ENCODE measurements around the gene EME1.
"Not testable (repeated sequence)": the region's sequence is repeated elsewhere in the genome, so short reads cannot be mapped to it uniquely, and the experiment has no call there.

The EME1 gene, protein sequence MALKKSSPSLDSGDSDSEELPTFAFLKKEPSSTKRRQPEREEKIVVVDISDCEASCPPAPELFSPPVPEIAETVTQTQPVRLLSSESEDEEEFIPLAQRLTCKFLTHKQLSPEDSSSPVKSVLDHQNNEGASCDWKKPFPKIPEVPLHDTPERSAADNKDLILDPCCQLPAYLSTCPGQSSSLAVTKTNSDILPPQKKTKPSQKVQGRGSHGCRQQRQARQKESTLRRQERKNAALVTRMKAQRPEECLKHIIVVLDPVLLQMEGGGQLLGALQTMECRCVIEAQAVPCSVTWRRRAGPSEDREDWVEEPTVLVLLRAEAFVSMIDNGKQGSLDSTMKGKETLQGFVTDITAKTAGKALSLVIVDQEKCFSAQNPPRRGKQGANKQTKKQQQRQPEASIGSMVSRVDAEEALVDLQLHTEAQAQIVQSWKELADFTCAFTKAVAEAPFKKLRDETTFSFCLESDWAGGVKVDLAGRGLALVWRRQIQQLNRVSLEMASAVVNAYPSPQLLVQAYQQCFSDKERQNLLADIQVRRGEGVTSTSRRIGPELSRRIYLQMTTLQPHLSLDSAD

DNA sequence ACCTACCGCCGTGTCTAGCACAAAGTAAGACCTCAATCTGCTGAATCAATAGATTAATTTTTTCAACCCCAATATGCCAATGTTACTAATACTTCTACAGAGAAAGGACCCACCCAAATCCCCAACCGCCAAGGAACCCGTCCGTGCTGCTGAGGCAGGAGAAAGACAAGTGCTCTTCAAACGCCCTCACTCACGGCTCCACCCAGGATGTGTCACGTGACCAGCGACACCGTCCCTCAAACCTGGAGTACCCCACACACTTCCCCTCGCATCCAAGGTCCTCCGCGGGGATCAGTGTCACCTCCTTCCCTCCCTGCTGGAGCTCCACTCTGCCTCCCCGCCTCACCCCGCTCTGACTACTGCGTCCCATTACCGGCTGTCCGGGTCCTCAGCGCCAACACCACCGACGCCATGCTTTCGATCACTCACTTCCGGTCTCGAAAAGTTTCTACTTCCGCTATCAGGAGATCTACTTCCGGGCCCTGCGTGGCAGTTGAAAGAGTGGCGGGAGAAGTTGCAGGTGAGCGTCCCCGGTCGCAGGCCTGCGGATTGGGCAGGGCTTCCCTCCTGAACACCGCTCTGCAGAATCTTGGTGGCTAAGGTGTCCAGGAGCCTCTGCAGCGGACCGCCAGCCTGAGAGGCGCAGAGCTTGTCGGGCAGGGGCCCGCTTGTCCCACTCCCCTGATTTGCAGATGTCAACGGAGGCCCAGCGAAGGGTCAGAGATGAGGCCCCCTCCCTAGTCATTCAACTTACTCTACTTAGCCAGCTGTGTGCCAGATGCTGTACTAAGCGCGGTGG lies at the start of gene EME1, which contains the start of gene MRPL27:
TSS of gene EME1 (plus strand) at position 472 of the 799 bp plus-strand sequence. CDS start 1,980 bp downstream, outside the sequence.
TSS of gene MRPL27 (minus strand) at position 427 of the 799 bp plus-strand sequence. CDS start at position 413, 14 bp downstream.
- DNase-seq, result peak; percentile 68 to 85

DNA sequence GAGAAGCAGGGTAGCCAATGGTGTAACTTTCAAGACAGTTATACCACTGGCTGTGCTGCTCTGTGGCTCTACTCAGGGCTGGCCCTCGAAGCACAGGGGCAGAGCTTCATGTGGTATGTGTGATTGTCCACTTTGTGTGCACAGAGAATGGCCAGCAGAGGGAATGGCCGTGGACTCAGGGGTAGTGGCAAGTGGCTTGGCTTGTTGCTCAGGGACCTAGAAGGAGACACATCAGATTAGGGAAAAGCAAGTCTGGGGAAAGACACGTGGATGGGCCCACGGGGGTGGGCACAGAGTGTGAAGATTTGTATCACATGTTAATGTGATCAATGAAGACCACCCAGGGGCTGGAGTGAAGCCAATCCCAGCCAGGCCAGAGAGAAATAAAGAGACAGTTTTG lies 47.1 kb upstream of the EME1 start:
- no peak for DNase-seq

DNA sequence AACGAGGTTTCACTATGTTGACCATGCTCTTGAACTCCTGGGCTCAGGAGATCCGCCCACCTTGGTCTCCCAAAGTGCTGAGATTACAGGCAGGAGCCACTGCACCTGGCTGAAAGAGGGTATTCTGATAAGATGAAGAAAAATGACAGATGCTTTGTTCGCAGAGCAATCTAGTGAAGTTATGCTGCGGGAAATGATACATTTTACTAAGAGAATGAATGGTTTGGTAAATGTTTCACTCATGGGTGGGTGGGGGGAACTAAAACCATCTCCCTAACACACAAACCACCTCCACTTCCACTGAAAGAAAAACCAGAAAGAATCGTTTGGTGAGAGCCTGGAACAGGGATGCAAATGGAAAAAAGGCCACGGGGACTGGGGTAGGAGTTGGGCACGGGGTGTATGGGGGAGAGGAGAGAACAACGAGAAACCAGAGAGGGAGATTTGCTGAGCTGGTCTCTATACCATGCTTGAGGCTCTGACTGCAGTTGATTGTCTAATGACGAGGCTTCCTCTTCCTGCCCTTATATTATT lies 46.1 kb upstream of the EME1 start:
- no peak for DNase-seq

DNA sequence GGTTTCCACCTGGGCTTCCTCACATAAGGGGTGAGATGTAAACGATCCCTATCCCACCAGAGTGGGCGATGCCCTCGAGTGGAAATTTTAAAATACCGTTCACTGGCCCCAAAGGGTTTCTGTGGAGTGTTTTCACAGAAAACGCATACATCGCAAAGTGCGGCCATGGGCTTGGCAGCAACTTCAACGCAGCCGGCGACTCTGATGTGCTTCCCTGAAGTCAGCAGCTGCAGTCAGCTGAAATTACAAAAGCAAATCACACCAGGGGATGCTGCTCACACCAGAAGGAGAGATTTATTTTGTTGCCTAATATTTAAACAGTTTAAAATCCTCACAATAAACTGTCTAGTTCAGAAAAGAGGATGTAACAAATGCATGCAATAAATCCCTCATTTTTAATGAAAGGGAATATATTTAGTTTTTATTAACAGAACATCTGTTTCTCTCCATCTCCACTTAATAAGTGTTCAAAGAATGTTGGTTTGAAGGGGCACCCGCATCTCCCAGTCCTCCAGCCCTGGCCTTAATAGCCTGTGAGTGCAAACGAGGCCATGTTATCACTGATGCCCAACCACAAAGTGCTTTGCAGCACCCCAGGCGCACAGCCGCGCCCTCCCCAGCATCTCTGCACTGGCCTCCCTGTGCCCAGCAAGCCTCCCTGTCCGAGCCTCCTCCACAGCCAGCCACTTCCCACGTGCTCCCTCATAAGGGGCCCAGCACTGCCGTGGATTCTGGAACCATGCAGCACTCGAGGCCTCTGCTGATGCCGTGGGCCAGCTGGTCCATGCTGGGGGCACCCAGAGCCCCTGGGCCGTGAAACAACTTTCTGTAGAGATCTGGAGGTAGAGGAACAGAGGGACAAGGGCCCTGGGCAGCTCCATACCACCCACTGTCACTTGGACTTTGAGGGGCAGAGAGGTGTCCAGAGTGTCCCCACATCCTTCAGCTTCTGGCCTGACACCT lies 44.4 kb upstream of the EME1 start:
- no peak for DNase-seq

DNA sequence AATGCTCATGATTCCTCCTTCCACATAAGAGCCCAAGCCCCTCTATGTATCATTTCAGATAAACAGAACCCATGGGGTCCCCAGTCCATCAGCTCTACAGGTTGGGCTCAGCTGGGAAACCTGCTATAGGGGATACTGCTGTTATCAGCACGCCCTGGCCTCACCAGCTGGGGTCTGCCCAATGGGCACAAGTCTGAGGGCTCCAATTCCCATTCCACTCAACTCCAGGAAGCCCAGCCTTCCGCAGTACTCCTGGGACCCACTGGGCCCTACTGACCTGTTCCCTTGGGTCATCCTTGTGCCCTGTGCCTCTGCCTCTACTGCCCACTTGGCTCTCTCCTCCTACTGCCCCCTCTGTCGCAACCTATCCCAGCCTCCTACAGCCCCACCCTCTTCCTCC lies 43.3 kb upstream of the EME1 start:
- DNase-seq, result no peak

DNA sequence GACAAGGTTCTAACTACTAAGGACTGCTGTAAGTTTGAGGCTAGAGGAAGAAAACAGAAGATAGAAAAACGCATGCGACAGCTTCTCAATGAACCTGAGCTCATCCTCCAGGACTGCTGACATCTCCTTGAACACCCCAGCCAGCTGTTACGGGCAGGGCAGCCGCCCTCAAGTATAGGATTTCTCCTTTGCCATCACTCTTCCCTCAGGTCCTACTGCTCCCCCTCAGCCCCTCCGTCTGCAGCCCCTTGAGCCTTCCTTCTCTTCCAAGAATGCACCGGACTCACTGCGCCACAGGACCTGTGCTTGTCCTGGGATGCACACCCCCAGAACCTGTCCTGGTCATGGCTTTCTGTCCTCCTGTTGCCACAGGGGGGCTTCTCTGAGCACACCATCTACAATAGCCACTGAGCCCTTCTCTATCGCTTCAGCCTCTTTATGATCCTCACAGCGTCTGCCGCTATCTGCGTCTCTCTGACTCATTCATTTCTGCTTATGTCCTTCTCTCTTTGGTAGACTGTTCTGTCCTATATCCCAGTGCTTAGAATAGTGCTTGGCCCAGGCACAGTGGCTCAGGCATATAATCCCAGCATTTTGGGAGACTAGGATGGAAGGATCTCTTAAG lies 42.8 kb upstream of the EME1 start:
- DNase-seq, result no peak

DNA sequence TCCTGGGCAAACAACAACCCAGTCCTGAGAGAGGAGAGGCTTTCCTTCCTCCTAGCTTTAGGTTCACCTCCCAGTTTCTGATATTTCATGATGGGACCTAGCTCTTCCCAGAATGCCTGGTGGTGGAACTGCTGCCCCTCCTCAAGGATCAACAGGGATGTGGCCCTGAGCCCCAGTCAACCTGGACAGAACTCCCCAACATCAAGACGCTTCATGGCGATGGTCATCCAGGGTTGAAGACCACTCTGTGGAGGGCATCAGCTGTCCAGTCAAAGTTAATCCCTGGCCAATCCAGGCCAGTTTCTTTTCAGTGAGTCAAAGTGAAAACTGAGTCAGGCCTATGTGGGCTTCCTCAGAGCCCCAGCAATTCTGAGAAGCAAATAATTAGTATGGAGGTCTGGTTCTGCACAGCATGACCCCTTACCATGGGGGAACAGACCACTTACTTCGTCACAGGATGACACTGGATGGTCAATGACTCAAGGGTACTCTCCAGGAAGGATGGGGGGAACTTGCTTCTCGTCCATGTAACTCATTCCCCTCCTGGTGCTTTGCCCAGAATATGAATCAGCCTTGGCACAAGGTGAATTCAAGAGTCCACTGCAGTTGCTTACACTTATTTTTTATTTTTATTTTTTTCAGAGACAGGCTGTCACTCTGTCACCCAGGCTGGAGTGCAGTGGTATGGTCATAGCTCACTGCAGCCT lies 41.8 kb upstream of the EME1 start:
- DNase-seq, result no peak

DNA sequence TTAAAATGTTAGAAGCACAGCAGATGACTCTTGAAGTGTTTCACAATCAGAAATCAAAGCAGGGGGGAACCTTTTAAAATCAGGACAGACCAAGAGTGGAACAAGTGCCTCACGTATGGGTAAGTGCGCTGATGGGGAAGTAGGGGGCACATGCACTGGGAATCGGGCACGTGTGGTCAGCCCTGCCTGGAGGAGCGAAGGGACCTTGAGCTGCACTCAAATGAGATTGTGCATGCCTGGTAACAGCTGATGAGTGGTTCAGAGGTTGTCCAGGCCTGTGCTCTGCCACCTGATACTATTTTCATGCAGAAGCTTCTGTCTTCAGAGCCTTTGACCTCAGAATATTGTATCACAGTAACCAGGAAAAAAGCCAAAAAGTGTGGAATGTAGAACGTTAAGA lies 40.8 kb upstream of the EME1 start:
- DNase-seq, result no peak

DNA sequence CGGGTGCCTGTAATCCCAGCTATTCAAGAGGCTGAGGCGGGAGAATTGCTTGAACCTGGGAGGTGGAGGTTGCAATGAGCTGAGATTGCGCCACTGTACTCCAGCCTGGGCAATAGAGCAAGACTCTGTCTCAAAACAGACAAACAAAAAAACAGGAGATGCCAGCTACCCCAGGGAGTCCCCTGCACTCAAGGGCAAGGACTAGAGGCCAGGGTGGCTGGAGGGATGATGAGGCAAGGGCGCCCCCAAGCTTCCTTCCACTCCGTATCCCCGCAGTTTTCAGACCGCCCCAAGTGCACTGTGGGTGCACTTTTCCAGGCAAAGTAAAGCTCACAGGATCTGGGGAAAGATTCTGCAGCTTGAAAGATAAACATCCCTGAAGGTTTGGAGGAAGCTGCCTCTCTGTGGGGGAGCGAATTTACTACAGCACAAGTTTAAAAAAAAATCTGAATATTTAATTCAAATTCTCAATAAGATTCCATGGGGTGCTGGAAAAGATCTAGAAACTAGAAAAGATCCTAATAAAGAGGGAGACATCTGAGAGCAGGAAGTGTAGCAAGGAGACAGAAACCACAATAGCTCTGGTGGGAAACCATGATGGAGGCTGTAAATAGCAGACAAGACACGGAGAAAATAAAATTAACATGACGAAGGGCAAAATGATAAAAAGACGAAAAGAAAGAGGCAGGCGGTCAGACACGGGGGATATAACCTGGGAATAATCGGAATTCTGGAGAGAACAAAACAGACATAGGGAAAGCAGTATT lies 39.6 kb upstream of the EME1 start:
- not testable (repeated sequence) for DNase-seq

DNA sequence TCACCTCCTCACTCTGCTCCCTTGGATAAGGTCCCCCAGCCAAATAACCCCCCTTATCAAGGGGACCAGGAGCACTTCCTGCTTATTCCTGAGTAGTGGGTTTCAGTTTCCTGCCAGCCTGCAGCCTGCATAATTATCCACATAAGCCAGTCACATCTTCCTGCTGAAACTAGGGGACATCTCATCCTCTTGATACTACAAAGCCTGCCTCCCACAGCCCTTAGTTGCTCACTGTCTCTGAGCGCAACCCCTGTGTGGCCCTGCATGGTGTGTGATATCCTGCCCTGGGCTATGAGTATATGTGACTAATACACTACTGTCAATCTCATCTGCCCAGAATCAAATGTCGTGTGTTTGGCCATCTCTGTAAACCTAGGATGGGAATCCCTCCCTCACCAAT lies 35.1 kb upstream of the EME1 start:
- no peak for DNase-seq

DNA sequence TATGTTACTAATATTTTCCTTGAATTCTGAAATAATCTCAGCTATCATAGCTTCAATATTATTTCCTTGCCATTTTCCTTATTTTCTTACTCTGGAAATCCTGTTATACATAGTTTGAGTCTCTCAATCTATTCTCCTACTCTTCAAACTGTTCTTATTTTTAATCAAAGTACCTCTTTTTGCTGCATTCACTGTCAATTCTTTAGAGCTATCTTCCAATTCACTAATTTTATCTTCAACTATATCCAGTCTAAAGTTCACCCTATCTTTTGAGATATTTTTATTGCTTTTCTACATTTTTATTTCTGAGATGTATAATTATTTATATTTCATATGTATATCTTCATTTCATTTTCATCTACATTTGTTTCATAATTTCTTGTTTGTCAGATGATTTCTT lies 34.4 kb upstream of the EME1 start:
- no peak for DNase-seq

DNA sequence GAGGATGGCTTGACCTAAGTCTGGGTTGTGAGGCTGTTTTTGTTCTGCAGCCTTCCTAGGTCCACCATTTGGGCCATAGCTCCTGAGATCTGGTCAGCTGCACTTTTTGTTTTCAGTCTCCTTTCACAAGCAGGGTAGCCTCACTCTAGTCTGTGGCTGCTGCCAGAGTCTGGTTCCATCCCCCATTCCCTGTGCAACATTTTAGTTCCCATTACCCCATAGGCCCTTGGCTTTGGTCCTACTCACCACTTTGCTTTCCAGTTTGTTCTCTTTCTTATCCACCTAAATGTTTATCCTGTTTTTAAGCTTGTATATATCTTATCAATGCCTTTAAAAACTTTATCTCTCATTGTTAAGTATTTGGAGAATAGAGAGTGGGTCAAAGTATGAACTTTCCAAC lies 33.6 kb upstream of the EME1 start:
- no peak for DNase-seq

DNA sequence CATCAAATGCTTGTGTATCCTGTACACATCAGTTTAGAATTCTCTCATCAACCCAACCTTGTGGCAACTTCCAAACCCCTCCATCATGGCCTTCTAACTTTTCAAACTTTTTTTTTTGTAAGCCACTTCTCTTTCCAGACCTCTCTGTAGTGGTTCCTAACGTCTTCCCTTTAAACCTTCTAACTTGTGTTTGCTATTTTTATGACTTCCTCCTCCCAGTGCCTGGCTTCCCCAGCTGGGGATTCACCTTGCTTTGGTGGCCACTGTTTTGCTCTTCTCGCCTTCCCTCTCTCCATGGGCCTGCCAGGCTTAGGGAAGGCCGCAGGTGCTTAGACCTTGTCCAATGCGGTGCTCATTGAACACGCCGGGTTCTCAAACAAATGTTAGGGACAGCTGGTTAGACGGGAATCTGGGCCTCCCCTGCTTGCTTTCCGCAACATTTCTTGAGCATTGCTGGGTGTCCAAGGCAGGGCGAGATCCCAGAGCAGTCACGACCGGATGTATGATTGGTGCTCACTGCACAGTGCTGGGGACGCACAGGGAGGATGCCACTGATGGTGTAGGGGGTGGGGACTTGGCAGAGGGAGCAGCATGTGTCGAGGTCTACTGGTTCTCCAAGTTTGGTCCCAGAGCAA lies 28.2 kb upstream of the EME1 start:
- DNase-seq, result no peak

DNA sequence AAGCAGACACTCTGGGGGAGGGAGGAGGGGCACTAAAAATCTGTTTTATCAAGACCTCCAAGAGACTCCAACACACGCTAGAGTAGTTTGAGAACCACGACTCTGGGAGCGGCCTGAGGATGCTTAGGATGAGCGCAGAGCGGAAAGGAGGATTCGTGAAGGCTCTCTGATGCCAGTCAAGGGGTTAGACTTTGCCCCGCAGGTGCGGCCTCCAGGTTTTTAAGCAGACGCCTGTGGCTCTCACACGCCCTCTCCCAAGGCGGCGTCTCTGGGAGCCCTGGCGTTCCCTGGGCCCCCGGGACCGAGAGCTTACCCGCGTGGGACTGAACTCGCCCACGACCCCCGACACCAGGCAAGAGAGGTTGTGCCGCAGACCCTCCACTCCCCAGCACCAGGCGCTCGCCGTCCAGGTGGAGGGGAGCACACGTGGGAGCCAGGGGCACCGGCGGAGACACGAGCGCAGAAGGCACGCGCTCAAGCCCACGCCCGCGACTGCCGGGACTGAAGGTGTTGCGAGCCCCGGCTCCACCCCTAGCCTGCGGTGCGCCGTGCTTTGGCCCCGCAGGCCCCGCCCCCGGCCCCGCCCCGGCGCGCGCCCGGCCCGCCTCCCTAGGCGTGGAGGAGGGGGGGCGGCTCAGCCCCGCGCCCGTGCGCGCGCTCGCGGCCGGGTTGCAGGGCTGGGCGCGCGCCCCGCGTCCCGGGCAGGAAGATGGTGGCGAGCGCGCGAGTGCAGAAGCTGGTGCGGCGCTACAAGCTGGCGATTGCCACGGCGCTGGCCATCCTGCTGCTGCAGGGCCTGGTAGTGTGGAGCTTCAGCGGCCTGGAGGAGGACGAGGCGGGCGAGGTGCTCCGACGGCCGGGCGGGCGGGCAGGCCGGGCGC lies 27.4 kb upstream of the EME1 start, which contains the start of gene XYLT2:
TSS of gene XYLT2 (plus strand) at position 695 of the 881 bp plus-strand sequence. CDS start at position 710, 15 bp downstream.
- peak; percentile 53 to 86 for DNase-seq

DNA sequence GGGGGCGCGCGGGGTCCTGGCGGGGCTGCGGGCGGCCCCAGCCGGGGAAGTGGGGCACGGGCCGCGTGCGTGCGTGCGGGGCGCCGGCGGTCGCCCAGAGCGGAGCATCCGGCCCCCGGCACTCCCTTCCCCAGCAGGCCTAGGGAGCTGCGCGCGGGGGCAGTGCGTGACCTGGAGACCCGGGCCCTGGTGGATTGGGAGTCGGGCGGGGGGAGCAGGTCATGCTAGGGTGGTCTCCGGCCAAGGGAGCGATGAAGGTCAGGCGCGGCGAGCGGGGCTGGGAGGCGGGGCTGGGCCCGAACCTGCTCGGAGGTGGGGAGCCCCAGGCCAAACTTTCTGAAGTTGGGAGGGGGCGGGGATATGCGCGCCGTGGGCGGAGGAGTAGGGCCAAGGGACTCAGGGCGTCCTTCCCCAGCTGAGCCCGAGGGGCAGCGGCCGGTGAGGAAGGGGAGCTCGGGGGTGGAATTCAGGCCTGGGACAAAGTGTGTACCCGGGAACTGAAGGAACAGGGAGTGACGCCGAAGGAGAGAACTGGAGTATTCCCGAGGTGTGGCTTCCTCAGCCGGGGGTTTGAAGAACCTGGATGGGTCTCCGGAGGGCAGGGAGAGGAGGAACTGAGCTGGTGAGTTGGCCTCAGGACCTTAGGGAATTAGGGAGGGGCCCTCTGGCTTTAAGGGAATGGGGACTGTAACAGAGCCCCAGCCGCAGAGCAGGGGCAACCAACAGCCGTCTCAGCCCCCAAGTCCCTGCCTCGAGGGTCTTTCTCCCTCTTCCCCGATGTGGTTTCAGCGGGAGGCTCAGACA lies 26.5 kb upstream of the EME1 start:
- no peak for DNase-seq

DNA sequence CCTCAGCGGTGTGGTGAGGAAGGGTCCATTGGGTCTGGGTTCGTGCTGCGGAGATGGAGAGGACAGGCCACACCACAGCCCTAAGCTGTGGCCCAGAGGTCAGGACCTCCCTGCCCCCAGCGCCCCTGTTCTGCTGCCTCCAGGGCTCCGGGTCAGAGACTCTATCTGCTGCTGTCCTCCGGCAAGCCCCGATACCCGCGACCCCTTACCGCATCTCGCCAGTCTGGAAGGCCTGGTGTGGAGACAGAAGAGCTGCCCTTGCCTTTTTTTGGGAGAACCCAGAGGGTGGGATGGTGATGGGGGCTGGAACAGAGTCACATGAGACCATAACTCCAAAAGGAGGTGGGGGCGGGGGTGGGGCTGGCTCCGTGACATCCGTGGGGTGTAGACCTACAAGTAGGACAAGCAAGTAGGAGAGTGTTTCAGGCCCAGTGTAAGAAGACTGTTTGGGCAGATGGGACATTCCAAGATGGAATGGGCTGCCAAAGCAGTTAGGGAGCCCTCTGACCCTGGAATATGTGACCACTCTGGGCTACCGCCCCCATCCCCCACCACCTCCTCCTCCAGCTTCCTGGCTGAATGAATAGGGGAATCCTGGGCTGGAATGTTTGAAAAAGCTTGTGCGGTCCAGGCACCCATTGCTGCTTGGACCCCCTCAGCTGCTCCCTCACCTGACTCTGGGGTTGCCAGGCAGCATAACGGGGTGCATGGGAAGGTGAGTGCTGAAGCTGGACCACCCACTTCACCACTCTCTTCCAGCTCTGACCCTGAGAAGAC lies 25.7 kb upstream of the EME1 start:
- DNase-seq, result no peak

DNA sequence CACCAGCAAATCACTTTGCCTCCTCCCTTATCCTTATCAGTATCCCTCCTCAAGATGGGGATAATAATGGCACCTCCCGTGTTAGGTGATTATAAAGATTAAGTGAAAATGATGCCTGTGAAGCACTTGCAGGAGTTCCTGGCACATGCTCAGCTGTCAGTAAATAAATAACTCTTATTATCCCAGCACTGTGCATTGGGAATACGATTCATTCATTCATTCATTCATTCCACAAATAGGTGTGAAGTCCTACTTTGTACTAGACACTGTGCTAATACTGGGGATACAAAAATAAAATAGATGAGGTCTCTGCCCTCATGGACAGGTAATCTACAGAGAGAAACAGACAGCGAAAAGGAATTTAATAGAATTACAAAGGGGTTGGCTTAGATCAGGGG lies 25.1 kb upstream of the EME1 start:
- DNase-seq, result no peak

All from NCI-H1930 (cell line).